Muscle layer of duodenum (tissue), 2 donors: ENCODE data around the gene FCHSD2.

ENCODE experiments used
- H3K27ac ChIP-seq: one replicate; pipeline ENCODE4 v1.7.0; 2013; ENCODE audit warnings: mild to moderate bottlenecking, low read length
- H3K27me3 ChIP-seq: one replicate; pipeline ENCODE4 v1.7.0; 2013; ENCODE audit warnings: low read depth, mild to moderate bottlenecking, control low read depth, low read length
- H3K36me3 ChIP-seq, 2 donors: one replicate each; pipeline ENCODE4 v1.7.0; 2013; ENCODE audit warnings: low read length in 2 of 2, control low read depth in 1 of 2, mild to moderate bottlenecking in 1 of 2; ENCODE audit not compliant: insufficient read depth in 2 of 2, control insufficient read depth in 1 of 2
- H3K4me1 ChIP-seq, 2 donors: one replicate each; pipeline ENCODE4 v1.7.0; 2013; ENCODE audit warnings: low read length in 2 of 2, mild to moderate bottlenecking in 2 of 2, control low read depth in 1 of 2, moderate library complexity in 1 of 2; ENCODE audit not compliant: insufficient read depth in 2 of 2, control insufficient read depth in 1 of 2
- H3K4me3 ChIP-seq, 2 donors: one replicate each; pipeline ENCODE4 v1.7.0; 2013; ENCODE audit warnings: low read length in 2 of 2, low read depth in 1 of 2, mild to moderate bottlenecking in 1 of 2
- H3K9me3 ChIP-seq, 2 donors: one replicate each; pipeline ENCODE4 v1.7.0; 2013; ENCODE audit warnings: low read length in 2 of 2, control low read depth in 1 of 2, mild to moderate bottlenecking in 1 of 2; ENCODE audit not compliant: control insufficient read depth in 1 of 2
- donor health status: healthy.

The FCHSD2 gene

DNA sequence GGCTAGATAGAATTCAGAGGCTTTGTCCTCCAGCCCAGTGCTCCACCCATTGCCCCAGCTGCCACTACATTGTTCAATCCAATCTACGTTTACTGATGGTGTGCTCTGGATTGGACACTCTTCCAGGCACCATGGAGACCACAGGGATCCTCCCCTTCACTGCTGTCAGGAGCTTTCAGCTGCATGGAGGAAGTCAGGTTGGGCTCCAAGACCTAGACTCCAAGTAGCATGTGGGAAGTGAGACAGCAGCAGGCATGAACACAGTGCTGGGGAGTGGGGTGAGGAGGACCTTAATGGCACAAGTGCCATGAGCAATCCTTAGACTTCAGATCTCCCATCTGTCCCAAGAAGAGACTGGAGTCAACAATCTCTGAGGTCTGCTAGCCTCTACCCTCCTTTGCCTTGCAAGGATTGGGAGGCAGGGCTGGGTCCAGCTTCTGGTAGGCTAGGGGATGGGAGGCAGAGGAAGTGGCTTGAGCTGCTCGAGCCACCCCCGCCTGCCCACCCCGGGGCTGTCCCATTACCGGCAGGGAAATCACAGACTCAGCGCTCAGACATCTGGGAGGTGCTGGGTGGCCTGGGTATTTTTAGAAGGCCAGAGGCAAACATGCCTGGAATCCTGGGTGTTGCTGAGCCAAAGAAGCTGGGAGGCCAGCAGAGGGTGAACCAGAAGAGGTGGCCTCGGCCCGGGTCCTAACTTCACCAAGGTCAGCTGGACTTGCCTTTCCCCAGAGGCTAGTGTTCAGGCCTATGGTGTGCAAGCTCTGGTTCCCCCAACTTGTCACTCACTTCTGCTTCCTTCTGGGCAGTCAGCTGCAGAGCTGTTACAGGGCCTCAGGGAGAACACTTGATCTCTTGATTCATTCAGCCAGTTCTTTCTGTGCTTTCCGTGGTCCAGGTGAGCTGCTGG lies 15.2 kb upstream of the FCHSD2 start:
- Histone ChIP-seq H3K27me3 (no peaks in the 10 kb centered on the region), H3K4me1 (peaks cover 12 to 24% of the 10 kb centered on the region in 2 donors), H3K27ac (peak overlapping the region; percentile 66), H3K36me3 (no peaks in the 10 kb centered on the region), H3K4me3 (no peak overlapping the region), H3K9me3 (no peaks in the 10 kb centered on the region)

DNA sequence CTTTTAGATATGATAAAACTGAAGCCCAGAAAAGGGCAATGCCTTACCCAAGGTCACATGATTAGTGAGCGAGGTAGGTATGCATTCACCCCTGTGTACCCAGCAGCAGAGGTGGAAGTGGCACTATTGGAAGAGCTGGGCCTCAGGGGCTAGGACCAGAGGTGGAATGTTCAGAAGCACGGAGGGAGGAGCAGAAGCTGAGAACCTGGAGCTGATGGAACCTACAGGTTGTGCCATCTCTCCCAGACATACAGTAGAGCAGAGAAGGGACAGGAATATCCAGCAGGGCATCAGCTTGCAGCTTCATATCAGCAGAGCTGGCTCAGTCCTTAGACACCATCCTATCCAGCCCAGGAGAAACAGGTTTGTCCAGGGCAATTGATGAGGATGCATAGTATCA lies 14.6 kb upstream of the FCHSD2 start:
- Histone ChIP-seq H3K27ac (no peak overlapping the region), H3K27me3 (no peaks in the 10 kb centered on the region), H3K4me1 (peaks cover 12 to 24% of the 10 kb centered on the region in 2 donors), H3K9me3 (no peaks in the 10 kb centered on the region), H3K36me3 (no peaks in the 10 kb centered on the region), H3K4me3 (no peak overlapping the region)

DNA sequence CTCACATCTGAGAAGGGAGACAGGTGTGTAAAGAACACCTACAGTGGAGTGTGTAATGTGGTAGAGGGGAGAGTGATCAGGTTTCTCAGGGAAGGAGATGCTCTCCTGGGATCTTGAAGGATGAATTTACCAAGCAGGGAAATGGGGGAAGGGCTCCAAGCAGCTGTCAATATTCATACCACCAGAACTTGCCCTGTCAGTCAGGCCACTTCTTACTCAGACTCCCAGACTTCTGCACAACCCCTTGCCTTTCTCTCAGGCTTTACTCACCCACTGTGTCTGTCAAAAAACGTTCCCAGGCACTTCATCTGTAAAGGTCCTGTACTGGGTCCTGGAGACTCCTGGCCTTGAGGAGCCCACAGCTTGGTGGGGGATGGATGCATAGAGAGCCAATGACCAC lies 14.0 kb upstream of the FCHSD2 start:
- no peak overlapping the region for H3K4me3 ChIP-seq
- no peaks in the 10 kb centered on the region for H3K9me3 ChIP-seq
- H3K27me3 ChIP-seq, result no peaks in the 10 kb centered on the region
- no peaks in the 10 kb centered on the region for H3K36me3 ChIP-seq
- H3K27ac ChIP-seq, result no peak overlapping the region
- H3K4me1 ChIP-seq, result peaks cover 12 to 24% of the 10 kb centered on the region in 2 donors

DNA sequence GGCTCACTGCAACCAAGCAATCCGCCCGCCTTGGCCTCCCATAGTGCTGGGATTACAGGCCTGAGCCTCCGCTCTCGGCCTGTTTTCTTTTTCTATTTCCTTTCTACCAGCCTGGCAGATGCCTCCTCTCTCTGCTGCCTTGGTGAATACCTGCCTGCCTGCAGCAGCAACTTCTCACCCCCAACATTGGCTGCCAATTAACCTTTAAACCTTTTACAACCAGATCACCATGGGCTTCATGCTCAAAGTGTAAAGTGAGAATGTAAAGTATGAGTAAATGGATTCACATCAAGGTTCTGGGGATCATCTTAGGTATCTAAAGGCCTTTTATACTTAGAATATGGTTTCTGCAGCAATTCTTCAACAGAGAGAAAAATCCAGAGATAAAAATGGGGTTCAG lies 13.0 kb upstream of the FCHSD2 start:
- Histone ChIP-seq H3K27me3 (no peaks in the 10 kb centered on the region), H3K4me3 (no peak overlapping the region), H3K9me3 (no peaks in the 10 kb centered on the region), H3K36me3 (no peaks in the 10 kb centered on the region), H3K27ac (no peak overlapping the region), H3K4me1 (peaks cover 12 to 24% of the 10 kb centered on the region in 2 donors)

DNA sequence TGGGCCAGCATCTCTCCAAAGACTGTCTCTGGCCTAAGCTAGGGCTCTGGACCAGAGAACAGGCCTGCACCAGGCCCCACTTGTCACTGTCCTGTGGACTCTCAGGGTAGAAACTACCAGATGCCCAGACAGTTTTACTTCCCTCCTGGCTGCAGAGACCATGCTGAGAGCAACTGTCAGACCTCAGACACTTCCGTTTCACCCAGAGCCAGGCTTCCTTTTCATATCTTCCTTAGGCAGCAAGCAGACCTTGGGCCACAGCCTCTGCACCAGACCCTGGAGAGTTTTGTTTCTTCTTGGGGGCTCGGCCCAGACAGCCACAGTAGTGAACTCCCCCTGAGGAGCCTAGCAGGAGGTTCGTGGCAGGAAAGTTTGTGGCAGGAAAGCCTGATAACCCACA lies 12.1 kb upstream of the FCHSD2 start:
- no peaks in the 10 kb centered on the region for H3K36me3 ChIP-seq
- peaks cover 12 to 30% of the 10 kb centered on the region in 2 donors for H3K4me1 ChIP-seq
- H3K27me3 ChIP-seq, result no peaks in the 10 kb centered on the region
- H3K27ac ChIP-seq, result peak overlapping the region; percentile 48
- no peaks in the 10 kb centered on the region for H3K9me3 ChIP-seq
- H3K4me3 ChIP-seq, result no peak overlapping the region

DNA sequence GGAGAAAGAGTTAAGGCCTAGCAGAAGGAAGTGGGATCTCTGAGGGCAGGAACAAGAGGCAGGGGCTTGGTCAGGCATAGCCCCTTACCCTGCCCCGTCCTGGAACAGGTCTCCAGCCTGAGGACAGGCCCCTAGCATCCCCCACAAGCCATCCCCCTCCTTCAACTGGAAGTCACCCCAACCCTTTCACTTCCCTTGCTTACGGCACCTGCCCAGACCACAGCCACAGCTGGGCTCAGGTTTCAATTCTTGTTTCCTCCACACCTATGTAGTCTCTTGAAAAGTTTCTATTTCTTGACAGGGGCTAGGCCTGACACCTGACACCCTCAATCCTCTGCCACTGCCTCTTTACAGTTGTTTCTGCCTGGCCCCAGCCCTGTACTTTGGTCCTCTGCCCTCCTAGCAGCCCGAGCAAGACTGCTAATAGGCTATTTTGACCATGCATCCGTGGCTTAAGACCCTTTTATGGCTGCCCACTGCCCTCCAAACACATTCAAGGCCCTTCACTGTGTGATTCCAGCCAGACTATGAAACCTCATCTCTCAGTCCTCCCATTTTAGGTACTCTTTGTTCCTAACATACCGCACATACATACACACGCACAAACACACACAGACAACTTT lies 10.9 kb upstream of the FCHSD2 start:
- H3K27me3 ChIP-seq, result no peaks in the 10 kb centered on the region
- peak overlapping the region; percentile 48 for H3K27ac ChIP-seq
- peaks cover 17 to 35% of the 10 kb centered on the region in 2 donors for H3K4me1 ChIP-seq

DNA sequence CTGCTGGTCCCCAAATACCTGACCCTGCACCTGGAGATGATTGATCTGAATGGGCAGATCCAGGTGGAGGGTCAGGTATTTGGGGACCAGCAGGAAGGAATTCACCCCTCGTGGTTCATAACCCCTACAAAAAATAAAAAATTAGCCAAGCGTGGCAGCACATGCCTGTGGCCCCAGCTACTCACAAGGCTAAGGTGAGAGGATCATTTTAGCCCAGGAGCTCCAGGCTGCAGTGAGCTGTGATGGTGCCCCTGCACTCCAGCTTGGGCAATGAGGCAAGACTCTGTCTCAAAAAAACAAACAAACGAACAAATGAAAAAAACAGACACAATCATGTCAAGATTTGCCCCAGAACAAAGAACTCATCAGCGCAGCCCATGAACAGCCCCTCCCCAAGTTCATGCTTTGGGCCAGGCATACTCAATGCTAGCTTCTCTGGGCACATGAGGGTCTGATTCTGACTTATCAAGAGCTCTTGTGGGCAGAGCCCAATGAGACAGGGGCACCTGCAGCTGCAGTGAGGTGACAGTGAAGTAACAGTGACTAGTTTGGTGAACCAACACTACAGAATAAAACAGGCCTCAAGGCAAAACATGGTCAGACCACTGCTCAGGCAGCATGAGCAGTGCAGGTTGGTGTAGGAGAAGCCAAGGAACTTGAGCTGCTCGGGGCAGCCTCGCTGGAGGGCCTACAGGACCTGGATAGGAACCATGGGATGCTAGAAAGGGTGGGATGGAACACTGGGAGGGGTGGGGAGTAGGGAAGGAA lies 10.2 kb upstream of the FCHSD2 start:
- Histone ChIP-seq H3K27me3 (no peaks in the 10 kb centered on the region), H3K4me3 (no peak overlapping the region), H3K27ac (no peak overlapping the region), H3K4me1 (peaks cover 15 to 36% of the 10 kb centered on the region in 2 donors), H3K9me3 (no peaks in the 10 kb centered on the region), H3K36me3 (no peaks in the 10 kb centered on the region)

More for the DNA sequence above, 10.9 kb upstream of the FCHSD2 start:
- no peak overlapping the region for H3K4me3 ChIP-seq
- H3K9me3 ChIP-seq, result no peaks in the 10 kb centered on the region
- H3K36me3 ChIP-seq, result no peaks in the 10 kb centered on the region

DNA sequence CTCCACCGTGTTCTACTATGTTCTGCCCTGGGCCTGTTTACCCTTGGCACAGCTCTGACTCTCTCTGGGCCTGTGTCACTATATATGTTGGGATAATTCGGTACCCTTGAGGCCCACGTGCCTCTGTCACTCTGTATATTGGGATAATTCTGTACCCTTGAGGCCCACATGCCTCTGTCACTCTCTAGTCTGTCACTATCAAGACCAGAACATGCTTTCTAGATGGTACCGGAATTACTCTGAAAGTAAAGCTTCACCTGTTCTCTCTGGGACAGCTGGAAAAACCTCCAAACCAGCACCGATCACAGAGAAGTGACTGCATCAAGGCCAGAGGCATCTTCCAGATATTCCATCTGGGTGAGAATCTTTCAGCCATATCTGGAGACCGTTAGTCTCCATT lies 9.3 kb upstream of the FCHSD2 start:
- H3K36me3 ChIP-seq, result no peaks in the 10 kb centered on the region
- H3K4me1 ChIP-seq, result peaks cover 8 to 36% of the 10 kb centered on the region in 2 donors
- no peak overlapping the region for H3K4me3 ChIP-seq
- no peaks in the 10 kb centered on the region for H3K27me3 ChIP-seq
- H3K27ac ChIP-seq, result no peak overlapping the region
- no peaks in the 10 kb centered on the region for H3K9me3 ChIP-seq

DNA sequence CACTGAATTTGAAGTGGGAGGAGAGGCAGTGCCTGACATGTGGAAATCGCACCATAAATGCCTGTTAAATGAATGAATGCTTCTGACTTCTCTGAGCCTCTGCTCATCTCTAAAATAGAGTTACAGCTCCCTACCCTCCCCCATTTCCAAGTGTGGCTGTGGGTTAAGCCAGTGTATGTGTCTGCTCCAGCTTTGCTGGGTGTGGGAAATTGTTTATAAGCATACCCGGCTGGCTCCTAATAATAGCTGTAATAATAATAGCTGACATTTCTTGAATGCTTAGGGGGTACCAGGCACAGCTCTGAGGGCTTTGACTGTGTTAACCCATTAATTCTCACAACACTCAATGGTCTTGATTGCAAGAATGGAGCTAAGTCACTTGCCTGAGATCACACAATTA lies 7.0 kb upstream of the FCHSD2 start:
- Histone ChIP-seq H3K36me3 (no peaks in the 10 kb centered on the region), H3K4me1 (peaks cover 8 to 43% of the 10 kb centered on the region in 2 donors), H3K27ac (peak overlapping the region; percentile 75), H3K9me3 (no peaks in the 10 kb centered on the region), H3K27me3 (no peaks in the 10 kb centered on the region), H3K4me3 (no peak overlapping the region)

DNA sequence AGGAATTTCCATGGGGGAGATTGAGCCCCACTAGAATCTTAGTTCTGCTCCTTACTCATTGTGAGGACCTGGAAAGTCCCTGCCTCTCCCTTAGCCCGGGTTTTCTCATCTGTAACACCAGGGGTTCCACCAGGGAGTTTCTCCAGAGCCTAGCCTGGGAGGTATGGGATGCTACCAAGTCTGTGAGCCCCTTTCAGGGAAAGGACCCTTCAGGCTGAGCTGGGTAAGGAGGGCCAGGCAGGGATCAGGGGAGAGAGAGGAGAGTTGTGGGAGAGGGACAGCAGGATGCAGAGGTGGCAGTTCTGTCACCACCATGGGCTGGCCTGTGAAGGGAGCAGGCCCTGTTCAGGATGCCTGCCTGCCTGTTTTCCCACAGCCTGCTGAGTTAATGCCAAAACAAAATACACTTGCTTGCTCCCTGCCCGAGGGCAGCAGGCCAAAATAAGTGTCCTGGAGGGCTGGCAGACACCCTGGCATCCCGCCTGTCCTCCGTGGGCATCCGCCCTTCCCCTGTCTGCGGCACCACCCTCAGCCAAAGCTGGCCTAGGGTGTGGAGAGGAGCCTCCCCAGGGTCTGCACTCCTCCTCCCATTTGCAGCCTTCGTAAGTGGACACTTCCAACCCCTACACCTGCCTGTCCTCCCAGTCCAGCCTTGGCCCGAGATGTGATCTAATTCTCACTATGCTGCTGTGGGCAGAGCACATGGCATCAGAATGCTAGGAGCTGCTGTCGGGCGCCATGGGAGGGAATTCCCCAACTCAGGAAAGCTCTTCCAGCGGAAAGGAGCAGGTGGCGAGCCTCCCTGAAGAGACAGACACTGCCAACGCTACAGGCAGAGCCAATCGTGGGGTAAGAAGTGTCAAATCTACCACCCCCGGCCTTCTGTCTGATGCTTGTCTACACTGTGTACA lies 5.9 kb upstream of the FCHSD2 start:
- Histone ChIP-seq H3K27ac (peak overlapping the region; percentile 75), H3K36me3 (no peaks in the 10 kb centered on the region), H3K4me3 (no peak overlapping the region), H3K27me3 (no peaks in the 10 kb centered on the region), H3K4me1 (peaks cover 15 to 49% of the 10 kb centered on the region in 2 donors), H3K9me3 (no peaks in the 10 kb centered on the region)
